GM12864 (cell line): Measurements from ENCODE around the gene CCDC85C.

ENCODE experiments used
- DNase-seq: peaks from one replicate; pipeline ENCODE4 v3.0.0-alpha.2; 2011; ENCODE audit warnings: low read depth
- H3K4me3 ChIP-seq: 2 replicates; pipeline ENCODE4 v1.5.1; 2011; ENCODE audit warnings: mild to moderate bottlenecking, low read depth, low read length, control low read depth
- CTCF ChIP-seq: IDR thresholded peaks from 2 replicates; pipeline ENCODE4 v1.5.1; 2011; ENCODE audit warnings: low read depth, mild to moderate bottlenecking, moderate library complexity, low read length, control low read depth, inconsistent platforms; ENCODE audit errors: missing control alignments

The CCDC85C gene

GRCh38 chr14:99628887-99629618 lies 25.0 kb upstream of the CCDC85C start:
- H3K4me3 ChIP-seq, result no peak overlapping the region
- peak; percentile 98 for TF ChIP-seq CTCF
- no peak for DNase-seq

GRCh38 chr14:99627510-99628381 lies 23.7 kb upstream of the CCDC85C start:
- no peak overlapping the region for H3K4me3 ChIP-seq
- TF ChIP-seq CTCF, result no peak
- DNase-seq, result no peak

GRCh38 chr14:99627100-99627499 lies 23.1 kb upstream of the CCDC85C start:
- DNase-seq, result no peak
- TF ChIP-seq CTCF, result no peak

GRCh38 chr14:99626041-99626648 lies 22.1 kb upstream of the CCDC85C start:
- no peak overlapping the region for H3K4me3 ChIP-seq
- no peak for DNase-seq
- no peak for TF ChIP-seq CTCF

More at GRCh38 chr14:99627100-99627499, 23.1 kb upstream of the CCDC85C start:
- H3K4me3 ChIP-seq, result no peak overlapping the region

GRCh38 chr14:99625476-99625875 lies 21.5 kb upstream of the CCDC85C start:
- DNase-seq, result no peak
- TF ChIP-seq CTCF, result no peak
- H3K4me3 ChIP-seq, result no peak overlapping the region

- no peak for TF ChIP-seq CTCF
- no peak for DNase-seq
- no peak overlapping the region for H3K4me3 ChIP-seq
Observed at GRCh38 chr14:99624971-99625370, 21.0 kb upstream of the CCDC85C start.
